GM19463 (cell line): ENCODE results near the gene ARL14EP.

Source experiments
- ATAC-seq: cut with Tn5 transposase; IDR thresholded peaks from one replicate; pipeline ENCODE4 v1.9.1; 2021; ENCODE audit warnings: mild to moderate bottlenecking, moderate library complexity; ENCODE audit not compliant: unreplicated experiment

Gene ARL14EP

GRCh38 chr11:30326114-30326778 lies 3.3 kb downstream of the ARL14EP start:
- ATAC-seq, result no peak

- no peak for ATAC-seq
Measured at GRCh38 chr11:30326906-30327305, 4.0 kb downstream of the ARL14EP start.

GRCh38 chr11:30328681-30329080 lies 5.8 kb downstream of the ARL14EP start:
- ATAC-seq, result no peak

GRCh38 chr11:30329150-30329940 lies 6.4 kb downstream of the ARL14EP start:
- no peak for ATAC-seq

GRCh38 chr11:30333405-30333804 lies 10.5 kb downstream of the ARL14EP start:
- peak; percentile 68 for ATAC-seq

GRCh38 chr11:30342736-30343166 lies 19.8 kb downstream of the ARL14EP start:
- ATAC-seq, result peak; percentile 96

DNA sequence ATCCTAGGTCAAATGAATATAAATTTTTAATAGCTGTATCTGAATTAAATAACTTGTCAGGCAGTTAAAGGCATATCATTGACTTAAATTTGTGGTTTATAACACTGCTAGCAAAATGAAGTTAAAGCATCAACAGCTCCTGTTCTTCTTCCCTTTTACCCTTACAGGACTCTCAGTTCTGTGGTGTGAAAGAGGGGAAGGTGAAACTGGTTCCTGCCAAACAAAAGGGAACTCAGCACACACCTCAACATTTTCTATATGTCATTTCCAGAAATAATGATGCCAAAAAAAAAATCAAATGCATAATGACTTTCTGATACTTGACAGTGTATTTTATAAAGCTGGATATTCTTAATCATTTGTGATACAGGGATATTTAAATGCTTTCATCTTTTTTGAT lies 21.2 kb downstream of the ARL14EP start:
- ATAC-seq, result no peak

DNA sequence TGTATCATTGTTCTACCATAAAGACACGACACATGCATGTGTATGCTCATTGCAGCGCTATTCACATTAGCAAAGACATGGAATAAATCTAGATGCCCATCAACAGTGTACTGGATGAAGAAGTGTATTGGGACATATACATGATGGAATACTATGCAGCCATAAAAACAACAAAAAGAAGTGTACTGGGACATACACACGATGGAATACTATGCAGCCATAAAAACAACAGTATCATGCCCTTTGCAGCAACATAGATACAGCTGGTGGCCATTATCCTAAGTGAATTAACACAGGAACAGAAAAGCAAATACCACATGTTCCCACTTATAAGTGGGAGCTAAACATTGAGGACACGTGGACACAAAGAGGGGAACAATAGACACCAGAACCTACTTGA lies 22.7 kb downstream of the ARL14EP start:
- no peak for ATAC-seq

- ATAC-seq, result no peak
Measured at GRCh38 chr11:30346068-30346688, 23.3 kb downstream of the ARL14EP start.

GRCh38 chr11:30348035-30348434 lies 25.1 kb downstream of the ARL14EP start:
- ATAC-seq, result no peak

- no peak for ATAC-seq
Measured at GRCh38 chr11:30349885-30350284, 27.0 kb downstream of the ARL14EP start.

- no peak for ATAC-seq
Measured at GRCh38 chr11:30350384-30350783, 27.5 kb downstream of the ARL14EP start.

GRCh38 chr11:30351061-30351460 lies 28.2 kb downstream of the ARL14EP start:
- ATAC-seq, result no peak

DNA sequence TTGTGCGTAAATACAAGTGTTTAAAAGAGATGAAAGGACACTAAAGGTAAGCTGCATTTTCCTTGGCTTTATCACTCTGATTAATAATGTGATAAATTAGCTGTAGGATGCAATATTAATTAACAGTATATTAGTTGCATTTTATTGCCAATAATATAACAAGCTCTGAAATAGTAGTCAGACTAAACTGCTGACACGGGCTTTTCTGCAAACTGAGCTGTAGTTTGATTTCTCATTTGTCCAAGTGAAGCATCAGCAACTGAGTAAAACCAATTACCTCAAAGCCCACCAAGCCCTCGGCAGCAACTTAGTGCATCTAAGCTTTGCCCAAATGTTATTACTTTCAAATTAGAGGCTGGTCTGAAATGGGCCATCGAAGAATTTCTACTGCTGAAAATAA lies 33.5 kb downstream of the ARL14EP start:
- ATAC-seq, result no peak

DNA sequence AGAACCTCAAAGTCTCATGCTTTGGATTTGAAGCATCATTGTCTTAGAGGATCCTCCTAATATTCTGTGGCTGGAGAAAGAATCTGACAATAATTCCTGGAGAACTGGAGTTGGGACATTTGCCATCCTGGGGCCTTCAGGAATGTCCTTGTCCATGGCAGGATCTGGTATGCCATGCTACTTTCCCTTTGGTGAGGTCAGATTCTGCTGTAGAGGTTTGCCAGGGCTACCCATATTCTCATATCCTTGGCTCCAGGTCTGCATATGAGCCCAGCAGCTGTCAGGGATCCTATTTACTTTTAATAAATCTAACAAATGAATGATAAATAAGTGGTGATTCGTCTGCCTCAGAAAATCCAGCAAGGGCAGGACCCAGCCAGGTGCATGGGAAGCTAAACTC lies 35.0 kb downstream of the ARL14EP start:
- ATAC-seq, result no peak

- no peak for ATAC-seq
Measured at GRCh38 chr11:30358536-30358935, 35.6 kb downstream of the ARL14EP start.

- no peak for ATAC-seq
Measured at GRCh38 chr11:30360741-30361140, 37.8 kb downstream of the ARL14EP start.

- ATAC-seq, result no peak
Measured at GRCh38 chr11:30364139-30364836, 41.4 kb downstream of the ARL14EP start.

- ATAC-seq, result no peak
Measured at GRCh38 chr11:30364837-30365482, 42.1 kb downstream of the ARL14EP start.

DNA sequence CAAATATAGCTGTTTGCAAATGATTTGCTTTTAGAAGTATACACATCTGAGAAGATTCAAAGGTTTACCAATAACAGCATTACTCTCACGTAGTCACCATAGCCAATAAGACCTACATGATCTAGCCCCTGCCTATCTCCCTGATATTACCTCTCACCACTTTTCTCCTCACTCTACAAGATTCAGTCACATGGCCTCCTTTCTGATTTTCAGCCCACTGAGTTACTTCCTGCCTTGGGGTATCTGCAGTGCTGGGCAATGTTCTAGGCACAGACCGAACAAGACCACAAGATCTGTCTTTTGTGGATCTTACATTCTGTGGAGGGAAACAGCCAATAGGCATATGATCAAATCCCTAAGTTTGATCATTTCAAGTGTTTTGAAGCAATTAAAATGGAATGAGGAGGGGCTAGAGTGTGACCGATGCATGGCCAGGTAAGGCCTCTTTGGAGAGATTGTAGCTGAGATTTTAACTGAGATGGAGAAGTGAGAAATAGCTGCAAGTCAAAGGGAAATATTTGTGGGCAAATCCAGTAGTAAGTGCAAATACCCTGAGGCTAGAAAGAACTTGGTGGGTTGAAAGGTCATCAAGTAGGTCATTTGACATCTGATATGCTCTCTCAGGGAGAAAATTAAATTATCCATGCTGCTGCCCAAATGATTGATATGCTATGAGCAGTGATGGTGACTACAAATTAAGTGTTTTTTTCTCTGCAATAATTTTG lies 43.1 kb downstream of the ARL14EP start:
- no peak for ATAC-seq
